ENCODE data around the gene LRFN5. TPM values are rescaled to one million over a fixed set of nuclear protein-coding genes. Genes with fewer than 3 reads are reported as not detected.

LRFN5 gene
- total RNA-seq: 1 to 10 TPM in 2 of 4 donors, under 1 TPM in 2; 0.19 to 2.3 (median 0.81) TPM

GRCh38 chr14:41606532-41607303 lies at the start of gene LRFN5:
TSS of gene LRFN5 (plus strand) at chr14:41606876.
- no peak for TF ChIP-seq CTCF (IDR thresholded peaks at IDR 0.05; ENCODE audit: low read depth)

- TF ChIP-seq CTCF (IDR thresholded peaks at IDR 0.05; ENCODE audit: low read depth): no peak
These were observed 48.2 kb upstream of the LRFN5 start for GRCh38 chr14:41558490-41558889.

- TF ChIP-seq CTCF (IDR thresholded peaks at IDR 0.05; ENCODE audit: low read depth): no peak
These were observed 37.7 kb upstream of the LRFN5 start for GRCh38 chr14:41568979-41569378.

GRCh38 chr14:41570415-41571155 lies 36.1 kb upstream of the LRFN5 start:
- TF ChIP-seq CTCF (IDR thresholded peaks at IDR 0.05; ENCODE audit: low read depth): no peak

- TF ChIP-seq CTCF (IDR thresholded peaks at IDR 0.05; ENCODE audit: low read depth): no peak
These were observed 20.4 kb upstream of the LRFN5 start for GRCh38 chr14:41586237-41586636.

GRCh38 chr14:41597647-41598046 lies 9.0 kb upstream of the LRFN5 start:
- no peak for TF ChIP-seq CTCF (IDR thresholded peaks at IDR 0.05; ENCODE audit: low read depth)

Measured in subcutaneous adipose tissue (tissue), 4 donors.